ENCODE results near the gene INPP1. TPM values are rescaled to one million over a fixed set of nuclear protein-coding genes. Genes with fewer than 3 reads are reported as not detected.
A peak's percentile ranks its signal among the peaks of the same experiment; 100 is the strongest.

INPP1 gene
- total RNA-seq, 1 experiment from 2014 or later, result 4.3 TPM

DNA sequence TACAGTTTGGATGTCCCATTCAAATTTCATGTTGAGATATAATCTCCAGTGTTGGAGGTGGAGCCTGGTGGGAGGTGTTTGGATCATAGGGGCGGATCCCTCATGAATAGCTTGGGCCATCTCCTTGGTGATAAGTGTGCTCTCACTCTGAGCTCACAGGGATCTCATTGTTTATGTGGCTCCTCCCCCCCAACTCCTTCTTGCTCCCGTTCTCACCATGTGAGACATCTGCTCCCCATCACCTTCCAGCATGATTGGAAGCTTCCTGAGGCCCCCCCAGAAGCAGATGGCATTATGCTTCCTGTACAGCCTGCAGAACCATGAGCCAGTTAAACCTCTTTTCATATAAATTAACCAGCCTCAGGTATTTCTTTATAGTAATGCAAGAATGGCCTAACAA, 3.0 kb upstream of the INPP1 start:
- peak; percentile 72 for DNase-seq
- H2BK120ac ChIP-seq (ENCODE audit: low read depth, low read length, poor library complexity, severe bottlenecking), result no peak overlapping the region
- no peak overlapping the region for H3K56ac ChIP-seq (ENCODE audit: insufficient read length, low read depth, low read length)
- H3K36me3 Mint-ChIP-seq (ENCODE audit: insufficient read depth in 1 of 3, low read depth in 3 of 3), result peaks cover 0 to 1% (median 0%) of the 10 kb centered on the region in 3 experiments; a peak in 1 of 7 replicates
- peaks cover 15 to 18% of the 10 kb centered on the region in 2 experiments for H3K4me1 Mint-ChIP-seq
- TF ChIP-seq, protein P1, sequence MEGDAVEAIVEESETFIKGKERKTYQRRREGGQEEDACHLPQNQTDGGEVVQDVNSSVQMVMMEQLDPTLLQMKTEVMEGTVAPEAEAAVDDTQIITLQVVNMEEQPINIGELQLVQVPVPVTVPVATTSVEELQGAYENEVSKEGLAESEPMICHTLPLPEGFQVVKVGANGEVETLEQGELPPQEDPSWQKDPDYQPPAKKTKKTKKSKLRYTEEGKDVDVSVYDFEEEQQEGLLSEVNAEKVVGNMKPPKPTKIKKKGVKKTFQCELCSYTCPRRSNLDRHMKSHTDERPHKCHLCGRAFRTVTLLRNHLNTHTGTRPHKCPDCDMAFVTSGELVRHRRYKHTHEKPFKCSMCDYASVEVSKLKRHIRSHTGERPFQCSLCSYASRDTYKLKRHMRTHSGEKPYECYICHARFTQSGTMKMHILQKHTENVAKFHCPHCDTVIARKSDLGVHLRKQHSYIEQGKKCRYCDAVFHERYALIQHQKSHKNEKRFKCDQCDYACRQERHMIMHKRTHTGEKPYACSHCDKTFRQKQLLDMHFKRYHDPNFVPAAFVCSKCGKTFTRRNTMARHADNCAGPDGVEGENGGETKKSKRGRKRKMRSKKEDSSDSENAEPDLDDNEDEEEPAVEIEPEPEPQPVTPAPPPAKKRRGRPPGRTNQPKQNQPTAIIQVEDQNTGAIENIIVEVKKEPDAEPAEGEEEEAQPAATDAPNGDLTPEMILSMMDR (conservative IDR thresholded peaks at IDR 0.05), result no peak
- H3K4me3 Mint-ChIP-seq, result peak overlapping the region in 1 of 2 experiments; percentile 60; a peak in 1 of 5 replicates
- no peak overlapping the region for H4K8ac ChIP-seq (replicated peaks; ENCODE audit: insufficient read length, low read depth, low read length)
- no peak overlapping the region for H3K14ac ChIP-seq (ENCODE audit: insufficient read depth, low read length)
- no peaks in the 10 kb centered on the region for H3K9me3 ChIP-seq (ENCODE audit: control insufficient read depth, low read depth, low read length)
- H3K79me2 ChIP-seq (ENCODE audit: insufficient read depth, low read length), result no peaks in the 10 kb centered on the region
- H4K20me1 ChIP-seq (ENCODE audit: control insufficient read depth, insufficient read depth, insufficient read length), result no peaks in the 10 kb centered on the region
- H3K27ac ChIP-seq (ENCODE audit: insufficient read length, low read depth, low read length), result no peak overlapping the region
- H3K27ac Mint-ChIP-seq, result peak overlapping the region in 2 of 3 experiments; percentile 74 to 90; a peak in 3 of 7 replicates
- no peak overlapping the region for H3K23ac ChIP-seq (ENCODE audit: insufficient read length, low read depth, low read length)
- no peaks in the 10 kb centered on the region for H3K27me3 ChIP-seq (ENCODE audit: insufficient read depth, low read length)
- peaks cover 20% of the 10 kb centered on the region for H3K27me3 Mint-ChIP-seq (ENCODE audit: low read depth)
- no peak overlapping the region for H2AK5ac ChIP-seq (ENCODE audit: insufficient read length, low read length)
- no peak overlapping the region for H3K4ac ChIP-seq (ENCODE audit: low read depth, low read length)
- no peak overlapping the region for H2BK20ac ChIP-seq (ENCODE audit: low read depth, low read length, poor library complexity, severe bottlenecking)
- H3K23me2 ChIP-seq (ENCODE audit: insufficient read length, low read depth, low read length, poor library complexity, severe bottlenecking), result peaks cover 6% of the 10 kb centered on the region
- H3K79me1 ChIP-seq (ENCODE audit: insufficient read depth, low read depth, low read length, poor library complexity, severe bottlenecking), result no peaks in the 10 kb centered on the region
- H3K4me1 ChIP-seq (ENCODE audit: insufficient read depth, low read length), result peaks cover 2% of the 10 kb centered on the region; the same call in 1 of the 2 replicates
- no peak overlapping the region for H2BK15ac ChIP-seq (ENCODE audit: low read depth, low read length)
- H2BK5ac ChIP-seq (ENCODE audit: insufficient read length, low read length), result no peak overlapping the region
- H3K9me3 Mint-ChIP-seq, result no peaks in the 10 kb centered on the region; a peak in 1 of 5 replicates
- no peak overlapping the region for H4K91ac ChIP-seq (ENCODE audit: insufficient read length, low read depth, low read length)
- H3K18ac ChIP-seq (ENCODE audit: insufficient read length, low read depth, low read length), result no peak overlapping the region
- no peak overlapping the region for H3T11ph ChIP-seq (ENCODE audit: low read length)
- no peak overlapping the region for H3K4me2 ChIP-seq (ENCODE audit: insufficient read depth, insufficient read length, low read length)
- no peak overlapping the region for H4K5ac ChIP-seq (ENCODE audit: insufficient read length, low read depth, low read length)
- no peak overlapping the region for H3K9ac ChIP-seq (ENCODE audit: extremely low read depth, insufficient read length, low read length)
- no CpG with 5 or more reads among the region's 2 CpGs for WGBS (ENCODE audit: extremely low coverage, insufficient read length, low lambda C conversion rate)
- H2BK12ac ChIP-seq (ENCODE audit: insufficient read length, low read depth, low read length), result no peak overlapping the region
- no peak overlapping the region for H2AFZ ChIP-seq (ENCODE audit: low read length)

Data from H9 (cell line).